Measurements from ENCODE around the gene C4B. TPM values are rescaled to one million over a fixed set of nuclear protein-coding genes. Genes with fewer than 3 reads are reported as not detected.
"Not testable (repeated sequence)": the region's sequence is repeated elsewhere in the genome, so short reads cannot be mapped to it uniquely, and the experiment has no call there.

C4B gene
- total RNA-seq, 1 experiment from 2014 or later, result 1.1 TPM

DNA sequence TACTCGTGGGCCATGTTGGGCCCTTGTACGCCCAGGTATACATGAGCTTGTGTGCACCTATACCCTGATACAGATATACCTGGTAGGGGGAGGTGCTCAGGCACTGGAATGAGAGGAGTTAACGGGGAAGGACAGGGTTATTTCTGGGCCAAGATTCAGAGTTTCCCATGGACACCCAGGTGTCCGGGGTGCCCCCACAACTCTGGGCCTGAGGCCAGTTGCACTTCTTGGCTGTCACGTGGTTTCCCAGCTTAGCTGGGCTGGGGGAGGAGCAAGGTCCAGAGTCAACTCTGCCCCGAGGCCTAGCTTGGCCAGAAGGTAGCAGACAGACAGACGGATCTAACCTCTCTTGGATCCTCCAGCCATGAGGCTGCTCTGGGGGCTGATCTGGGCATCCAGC, 32.9 kb upstream of the C4B start, which contains the start of gene C4A:
Gene C4A (plus strand): TSS at position 314 of the 400 bp plus-strand sequence. CDS start 51 bp downstream, at position 365.
- H3K4me1 ChIP-seq; CTCF ChIA-PET; BruUV-seq (replicated peaks); H3K27me3 Mint-ChIP-seq (ENCODE audit: insufficient read depth, unreplicated experiment); DNase-seq; H3K9me3 Mint-ChIP-seq (ENCODE audit: unreplicated experiment); H3K27me3 ChIP-seq (replicated peaks; ENCODE audit: control insufficient read depth, insufficient read depth, low read length); H3K9me3 ChIP-seq; H3K4me3 Mint-ChIP-seq (ENCODE audit: unreplicated experiment); intact Hi-C loops (cut with micrococcal nuclease; ENCODE audit: unreplicated experiment); H3K36me3 Mint-ChIP-seq (ENCODE audit: insufficient read depth, unreplicated experiment); H3K4me3 ChIP-seq (ENCODE audit: low read depth, low read length); H3K36me3 ChIP-seq (ENCODE audit: control insufficient read depth, insufficient read depth, low read length); H3K27ac Mint-ChIP-seq (ENCODE audit: unreplicated experiment); POLR2A ChIA-PET; H3K4me1 Mint-ChIP-seq (ENCODE audit: low read depth, unreplicated experiment): not testable (repeated sequence)

DNA sequence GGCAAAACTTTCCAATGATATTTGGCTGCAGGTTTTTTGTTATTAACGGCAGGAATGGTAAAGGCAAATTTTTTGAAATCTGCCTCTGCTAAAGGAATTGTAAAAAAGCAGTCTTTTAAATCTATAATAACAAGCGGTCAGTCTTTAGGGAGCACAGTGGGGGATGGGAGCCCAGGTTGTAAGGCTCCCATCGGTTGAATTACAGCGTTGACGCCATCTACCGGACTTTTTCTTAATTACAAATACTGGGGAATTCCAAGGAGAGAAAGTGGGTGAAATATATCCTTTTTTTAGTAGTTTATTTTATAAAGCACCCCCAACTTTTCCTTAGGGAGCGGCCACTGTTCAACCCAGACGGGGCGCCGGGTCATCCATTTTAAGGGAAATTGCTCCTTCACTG, 25.2 kb upstream of the C4B start:
- H3K27me3 Mint-ChIP-seq (ENCODE audit: insufficient read depth, unreplicated experiment); H3K27me3 ChIP-seq (replicated peaks; ENCODE audit: control insufficient read depth, insufficient read depth, low read length); H3K9me3 Mint-ChIP-seq (ENCODE audit: unreplicated experiment); H3K27ac Mint-ChIP-seq (ENCODE audit: unreplicated experiment); H3K4me1 ChIP-seq; H3K36me3 ChIP-seq (ENCODE audit: control insufficient read depth, insufficient read depth, low read length); H3K4me3 ChIP-seq (ENCODE audit: low read depth, low read length); CTCF ChIA-PET; intact Hi-C loops (cut with micrococcal nuclease; ENCODE audit: unreplicated experiment); BruUV-seq (replicated peaks); H3K36me3 Mint-ChIP-seq (ENCODE audit: insufficient read depth, unreplicated experiment); POLR2A ChIA-PET; H3K4me3 Mint-ChIP-seq (ENCODE audit: unreplicated experiment); H3K4me1 Mint-ChIP-seq (ENCODE audit: low read depth, unreplicated experiment); DNase-seq; H3K9me3 ChIP-seq: not testable (repeated sequence)

DNA sequence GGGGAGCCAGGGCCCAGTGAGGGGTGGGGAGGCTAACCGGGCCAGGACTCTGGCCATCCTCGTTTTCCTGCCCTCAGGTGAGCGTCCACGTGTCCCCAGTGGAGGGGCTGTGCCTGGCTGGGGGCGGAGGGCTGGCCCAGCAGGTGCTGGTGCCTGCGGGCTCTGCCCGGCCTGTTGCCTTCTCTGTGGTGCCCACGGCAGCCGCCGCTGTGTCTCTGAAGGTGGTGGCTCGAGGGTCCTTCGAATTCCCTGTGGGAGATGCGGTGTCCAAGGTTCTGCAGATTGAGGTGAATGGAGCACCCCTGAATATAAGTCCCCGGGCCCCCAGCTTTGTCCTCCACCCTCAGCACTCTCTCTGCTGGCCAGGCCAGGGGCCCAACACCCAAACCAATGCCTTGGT, 20.2 kb upstream of the C4B start:
- H3K36me3 ChIP-seq (ENCODE audit: control insufficient read depth, insufficient read depth, low read length); POLR2A ChIA-PET; H3K4me1 ChIP-seq; H3K27me3 Mint-ChIP-seq (ENCODE audit: insufficient read depth, unreplicated experiment); H3K4me3 ChIP-seq (ENCODE audit: low read depth, low read length); DNase-seq; CTCF ChIA-PET; H3K9me3 Mint-ChIP-seq (ENCODE audit: unreplicated experiment); H3K9me3 ChIP-seq; intact Hi-C loops (cut with micrococcal nuclease; ENCODE audit: unreplicated experiment); H3K4me3 Mint-ChIP-seq (ENCODE audit: unreplicated experiment); H3K36me3 Mint-ChIP-seq (ENCODE audit: insufficient read depth, unreplicated experiment); H3K27me3 ChIP-seq (replicated peaks; ENCODE audit: control insufficient read depth, insufficient read depth, low read length); H3K4me1 Mint-ChIP-seq (ENCODE audit: low read depth, unreplicated experiment); H3K27ac Mint-ChIP-seq (ENCODE audit: unreplicated experiment); BruUV-seq (replicated peaks): not testable (repeated sequence)

DNA sequence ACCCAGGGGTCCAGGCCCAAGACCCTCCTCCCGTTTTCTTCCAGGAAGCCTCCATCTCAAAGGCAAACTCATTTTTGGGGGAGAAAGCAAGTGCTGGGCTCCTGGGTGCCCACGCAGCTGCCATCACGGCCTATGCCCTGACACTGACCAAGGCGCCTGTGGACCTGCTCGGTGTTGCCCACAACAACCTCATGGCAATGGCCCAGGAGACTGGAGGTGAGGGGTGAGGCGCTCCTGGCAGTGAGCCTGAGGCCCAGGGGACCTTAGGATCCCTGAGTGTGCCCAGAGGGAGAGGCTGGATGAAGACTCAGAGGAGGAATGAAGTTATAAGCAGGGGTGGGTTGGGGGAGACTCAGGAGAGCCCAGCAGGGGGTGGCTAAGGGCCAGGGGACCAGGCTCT, 18.2 kb upstream of the C4B start:
- intact Hi-C loops (cut with micrococcal nuclease; ENCODE audit: unreplicated experiment); H3K4me3 Mint-ChIP-seq (ENCODE audit: unreplicated experiment); POLR2A ChIA-PET; H3K4me1 ChIP-seq; BruUV-seq (replicated peaks); H3K36me3 Mint-ChIP-seq (ENCODE audit: insufficient read depth, unreplicated experiment); H3K4me3 ChIP-seq (ENCODE audit: low read depth, low read length); H3K9me3 Mint-ChIP-seq (ENCODE audit: unreplicated experiment); H3K9me3 ChIP-seq; CTCF ChIA-PET; H3K27me3 ChIP-seq (replicated peaks; ENCODE audit: control insufficient read depth, insufficient read depth, low read length); H3K27me3 Mint-ChIP-seq (ENCODE audit: insufficient read depth, unreplicated experiment); DNase-seq; H3K27ac Mint-ChIP-seq (ENCODE audit: unreplicated experiment); H3K36me3 ChIP-seq (ENCODE audit: control insufficient read depth, insufficient read depth, low read length); H3K4me1 Mint-ChIP-seq (ENCODE audit: low read depth, unreplicated experiment): not testable (repeated sequence)

DNA sequence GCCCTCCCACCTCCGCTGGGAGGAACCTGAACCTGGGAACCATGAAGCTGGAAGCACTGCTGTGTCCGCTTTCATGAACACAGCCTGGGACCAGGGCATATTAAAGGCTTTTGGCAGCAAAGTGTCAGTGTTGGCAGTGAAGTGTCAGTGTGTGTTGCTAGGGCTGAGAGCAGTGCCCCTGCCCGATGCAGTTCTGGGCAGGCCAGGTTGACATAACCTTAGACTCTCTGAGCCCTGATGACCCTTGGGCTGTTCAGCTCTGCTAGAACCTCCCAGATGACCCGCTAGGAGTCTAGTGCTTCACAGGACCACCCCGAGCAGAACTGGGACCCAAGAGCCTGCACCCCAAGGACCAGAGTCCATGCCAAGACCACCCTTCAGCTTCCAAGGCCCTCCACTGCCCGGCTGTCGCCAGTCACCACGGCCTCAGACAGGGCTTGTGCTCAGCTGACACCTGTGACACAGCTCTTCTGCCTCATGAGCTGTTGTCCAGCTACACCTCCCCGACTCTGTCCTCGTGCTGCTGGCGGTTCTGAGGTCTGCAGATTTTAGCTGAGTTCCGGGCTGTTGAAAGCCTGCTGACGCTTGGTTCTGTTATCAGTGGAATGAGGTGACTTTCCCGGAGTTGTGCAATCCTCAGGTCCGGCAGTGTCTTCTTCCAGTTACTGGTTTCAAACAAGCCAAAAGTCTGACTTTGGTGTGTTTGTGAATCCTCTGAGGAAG, 11.9 kb upstream of the C4B start:
- POLR2A ChIA-PET; H3K9me3 ChIP-seq; H3K9me3 Mint-ChIP-seq (ENCODE audit: unreplicated experiment); H3K27ac Mint-ChIP-seq (ENCODE audit: unreplicated experiment); H3K27me3 Mint-ChIP-seq (ENCODE audit: insufficient read depth, unreplicated experiment); H3K4me1 Mint-ChIP-seq (ENCODE audit: low read depth, unreplicated experiment); H3K36me3 ChIP-seq (ENCODE audit: control insufficient read depth, insufficient read depth, low read length); intact Hi-C loops (cut with micrococcal nuclease; ENCODE audit: unreplicated experiment); H3K4me3 ChIP-seq (ENCODE audit: low read depth, low read length); H3K4me1 ChIP-seq; H3K4me3 Mint-ChIP-seq (ENCODE audit: unreplicated experiment); BruUV-seq (replicated peaks); CTCF ChIA-PET; H3K36me3 Mint-ChIP-seq (ENCODE audit: insufficient read depth, unreplicated experiment); H3K27me3 ChIP-seq (replicated peaks; ENCODE audit: control insufficient read depth, insufficient read depth, low read length); DNase-seq: not testable (repeated sequence)

DNA sequence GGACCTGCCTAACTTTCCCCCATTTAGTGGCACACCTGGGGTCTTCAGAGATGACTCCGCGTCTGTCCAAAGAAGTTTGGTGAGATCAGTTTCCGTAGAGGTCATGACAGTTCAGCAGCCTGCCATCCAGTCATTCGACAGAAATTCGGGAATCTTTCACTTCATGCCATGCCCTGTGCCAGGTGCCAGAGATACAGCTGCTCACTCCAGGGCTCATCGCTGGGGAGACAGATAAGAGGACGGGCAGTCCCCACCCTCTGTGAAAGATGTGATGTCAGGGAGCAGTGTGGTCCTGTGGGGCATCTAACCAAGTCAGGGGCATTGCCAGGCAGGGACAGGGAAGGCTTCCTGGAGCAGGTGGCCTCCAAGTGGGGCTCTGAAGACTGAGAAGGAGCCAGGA, 11.3 kb upstream of the C4B start:
- H3K27ac Mint-ChIP-seq (ENCODE audit: unreplicated experiment); POLR2A ChIA-PET; intact Hi-C loops (cut with micrococcal nuclease; ENCODE audit: unreplicated experiment): not testable (repeated sequence)

DNA sequence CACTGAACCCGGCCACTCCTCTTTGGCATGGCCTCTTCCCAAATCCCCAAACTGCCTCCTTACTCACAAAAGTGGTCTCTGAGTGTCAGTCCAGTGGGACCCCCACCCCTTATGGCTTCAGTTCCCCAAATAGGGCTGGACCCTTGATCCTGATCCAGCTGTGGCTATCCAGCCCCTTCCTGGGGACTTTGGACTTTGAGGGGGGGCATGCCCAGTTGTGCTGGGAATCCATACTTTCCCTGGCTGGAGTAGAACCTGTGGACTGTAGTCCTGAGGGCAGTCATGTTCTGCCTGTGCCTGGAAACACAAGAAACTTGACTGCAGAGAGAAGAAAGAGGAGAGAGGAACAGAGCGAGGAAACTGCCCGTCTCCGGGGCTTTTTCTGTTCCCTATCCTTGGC, 10.2 kb upstream of the C4B start:
- CTCF ChIA-PET; H3K36me3 ChIP-seq (ENCODE audit: control insufficient read depth, insufficient read depth, low read length); BruUV-seq (replicated peaks): not testable (repeated sequence)

More for the DNA sequence above, 11.3 kb upstream of the C4B start:
- H3K4me1 ChIP-seq; H3K36me3 ChIP-seq (ENCODE audit: control insufficient read depth, insufficient read depth, low read length); CTCF ChIA-PET; H3K27me3 ChIP-seq (replicated peaks; ENCODE audit: control insufficient read depth, insufficient read depth, low read length); BruUV-seq (replicated peaks); H3K4me1 Mint-ChIP-seq (ENCODE audit: low read depth, unreplicated experiment); H3K9me3 Mint-ChIP-seq (ENCODE audit: unreplicated experiment); H3K36me3 Mint-ChIP-seq (ENCODE audit: insufficient read depth, unreplicated experiment); H3K27me3 Mint-ChIP-seq (ENCODE audit: insufficient read depth, unreplicated experiment); H3K4me3 Mint-ChIP-seq (ENCODE audit: unreplicated experiment); H3K4me3 ChIP-seq (ENCODE audit: low read depth, low read length); DNase-seq; H3K9me3 ChIP-seq: not testable (repeated sequence)

More for the DNA sequence above, 10.2 kb upstream of the C4B start:
- H3K27ac Mint-ChIP-seq (ENCODE audit: unreplicated experiment); DNase-seq; H3K27me3 ChIP-seq (replicated peaks; ENCODE audit: control insufficient read depth, insufficient read depth, low read length); H3K4me3 Mint-ChIP-seq (ENCODE audit: unreplicated experiment); H3K4me1 Mint-ChIP-seq (ENCODE audit: low read depth, unreplicated experiment); intact Hi-C loops (cut with micrococcal nuclease; ENCODE audit: unreplicated experiment); H3K4me1 ChIP-seq; H3K9me3 ChIP-seq; H3K9me3 Mint-ChIP-seq (ENCODE audit: unreplicated experiment); H3K36me3 Mint-ChIP-seq (ENCODE audit: insufficient read depth, unreplicated experiment); H3K4me3 ChIP-seq (ENCODE audit: low read depth, low read length); H3K27me3 Mint-ChIP-seq (ENCODE audit: insufficient read depth, unreplicated experiment); POLR2A ChIA-PET: not testable (repeated sequence)

All from Caco-2 (cell line).